ENCODE results near the gene PSME2. TPM values are rescaled to one million over a fixed set of nuclear protein-coding genes. Genes with fewer than 3 reads are reported as not detected.

The PSME2 gene
- total RNA-seq, 1 donor from 2014 or later: 138 TPM

- Histone ChIP-seq H3K4me3 (no peak overlapping the region), H3K36me3 (peaks cover 58% of the 10 kb centered on the region), H3K9me3 (no peaks in the 10 kb centered on the region), H3K27me3 (no peaks in the 10 kb centered on the region), H3K27ac (no peak overlapping the region), H3K4me1 (peaks cover 22% of the 10 kb centered on the region)
- DNase-seq: no peak
- intact Hi-C loops (cut with DNase I): no loop called here
- no peak for ATAC-seq
- no peak for TF ChIP-seq CTCF (IDR thresholded peaks at IDR 0.05)
Measured at GRCh38 chr14:24149302-24149969, 3.0 kb upstream of the PSME2 start.

GRCh38 chr14:24147761-24148428 is 1.5 kb upstream of the PSME2 start:
- Histone ChIP-seq H3K9me3 (no peaks in the 10 kb centered on the region), H3K36me3 (peaks cover 58% of the 10 kb centered on the region), H3K4me3 (peak overlapping the region; percentile 76), H3K27ac (peak overlapping the region; percentile 87), H3K27me3 (no peaks in the 10 kb centered on the region), H3K4me1 (peaks cover 22% of the 10 kb centered on the region)
- no peak for TF ChIP-seq CTCF (IDR thresholded peaks at IDR 0.05)
- intact Hi-C loops (cut with DNase I): no loop called here
- no peak for DNase-seq
- ATAC-seq: no peak

- H3K4me3 ChIP-seq: peak within 1 kb of the TSS; percentile 76
- H3K27me3 ChIP-seq: no peaks in the 10 kb centered on the region
- H3K27ac ChIP-seq: peak within 1 kb of the TSS; percentile 87
- intact Hi-C loops (cut with DNase I): no loop called here
- ATAC-seq (peak; percentile 94), DNase-seq (peak; percentile 98)
- H3K36me3 ChIP-seq: peaks cover 50% of the 10 kb centered on the region
- no peak for TF ChIP-seq CTCF (IDR thresholded peaks at IDR 0.05)
- H3K4me1 ChIP-seq: peaks cover 23% of the 10 kb centered on the region
- H3K9me3 ChIP-seq: no peaks in the 10 kb centered on the region
Measured at GRCh38 chr14:24146978-24147760, 759 bp upstream of the PSME2 start, which contains the start of gene RNF31. TSS of gene RNF31 (plus strand) at chr14:24147498. CDS start at chr14:24147699, 201 bp downstream.

- ATAC-seq: no peak
- no peak for DNase-seq
- intact Hi-C loops (cut with DNase I): no loop called here
- TF ChIP-seq CTCF (IDR thresholded peaks at IDR 0.05): no peak
- Histone ChIP-seq H3K27ac (peak overlapping the region; percentile 87), H3K27me3 (no peaks in the 10 kb centered on the region), H3K9me3 (no peaks in the 10 kb centered on the region), H3K4me1 (peaks cover 28% of the 10 kb centered on the region), H3K36me3 (peaks cover 38% of the 10 kb centered on the region), H3K4me3 (peak overlapping the region; percentile 76)
Measured at GRCh38 chr14:24145690-24146452, 539 bp downstream of the PSME2 start.

- no peak for TF ChIP-seq CTCF (IDR thresholded peaks at IDR 0.05)
- intact Hi-C loops (cut with DNase I): no loop called here
- ATAC-seq (no peak), DNase-seq (no peak)
- Histone ChIP-seq H3K36me3 (peaks cover 31% of the 10 kb centered on the region), H3K4me3 (peak overlapping the region; percentile 76), H3K9me3 (no peaks in the 10 kb centered on the region), H3K27me3 (no peaks in the 10 kb centered on the region), H3K27ac (no peak overlapping the region), H3K4me1 (peaks cover 29% of the 10 kb centered on the region)
Measured at GRCh38 chr14:24145219-24145618, 1.2 kb downstream of the PSME2 start.
